ENCODE data around the gene DGKH. TPM values are rescaled to one million over a fixed set of nuclear protein-coding genes. Genes with fewer than 3 reads are reported as not detected.

DGKH gene
- total RNA-seq, 1 donor, result 8.7 TPM

GRCh38 chr13:42078128-42078808 lies 29.8 kb downstream of the DGKH start:
- DNase-seq (ENCODE audit: insufficient read length, low spot score, missing footprints), result no peak
- H3K36me3 ChIP-seq (ENCODE audit: insufficient read depth, low read length), result no peaks in the 10 kb centered on the region
- no peaks in the 10 kb centered on the region for H3K9me3 ChIP-seq (ENCODE audit: low read depth, low read length)
- H3K27me3 ChIP-seq (ENCODE audit: insufficient read depth, low read length), result no peaks in the 10 kb centered on the region
- H3K4me1 ChIP-seq (ENCODE audit: insufficient read depth, low read length), result no peaks in the 10 kb centered on the region
- H3K27ac ChIP-seq (ENCODE audit: low read depth, low read length), result no peak overlapping the region
- no peak overlapping the region for H3K4me3 ChIP-seq (ENCODE audit: insufficient read depth, low read length)
- no peak for TF ChIP-seq CTCF (IDR thresholded peaks at IDR 0.05; ENCODE audit: extremely low read depth, low read depth, low read length)
- peaks cover 7% of the 10 kb centered on the region for H3K79me2 ChIP-seq (ENCODE audit: insufficient read depth, low read length)
- no peak overlapping the region for H3K4me2 ChIP-seq (ENCODE audit: insufficient read depth, low read length)
- no peaks in the 10 kb centered on the region for H4K20me1 ChIP-seq (ENCODE audit: insufficient read depth, low read length)
- H2AFZ ChIP-seq (ENCODE audit: low read length), result no peak overlapping the region

GRCh38 chr13:42083138-42083770 lies 34.8 kb downstream of the DGKH start:
- Histone ChIP-seq H3K9me3 (ENCODE audit: low read depth, low read length) (no peaks in the 10 kb centered on the region), H2AFZ (ENCODE audit: low read length) (no peak overlapping the region), H4K20me1 (ENCODE audit: insufficient read depth, low read length) (no peaks in the 10 kb centered on the region), H3K79me2 (ENCODE audit: insufficient read depth, low read length) (peaks cover 10% of the 10 kb centered on the region), H3K4me1 (ENCODE audit: insufficient read depth, low read length) (no peaks in the 10 kb centered on the region), H3K4me2 (ENCODE audit: insufficient read depth, low read length) (no peak overlapping the region), H3K27me3 (ENCODE audit: insufficient read depth, low read length) (no peaks in the 10 kb centered on the region), H3K27ac (ENCODE audit: low read depth, low read length) (no peak overlapping the region), H3K4me3 (ENCODE audit: insufficient read depth, low read length) (no peak overlapping the region), H3K36me3 (ENCODE audit: insufficient read depth, low read length) (no peaks in the 10 kb centered on the region)
- no peak for DNase-seq (ENCODE audit: insufficient read length, low spot score, missing footprints)
- TF ChIP-seq CTCF (IDR thresholded peaks at IDR 0.05; ENCODE audit: extremely low read depth, low read depth, low read length), result no peak

GRCh38 chr13:42084722-42085121 lies 36.3 kb downstream of the DGKH start:
- no peak overlapping the region for H3K4me3 ChIP-seq (ENCODE audit: insufficient read depth, low read length)
- H3K36me3 ChIP-seq (ENCODE audit: insufficient read depth, low read length), result no peaks in the 10 kb centered on the region
- TF ChIP-seq CTCF (IDR thresholded peaks at IDR 0.05; ENCODE audit: extremely low read depth, low read depth, low read length), result no peak
- no peak overlapping the region for H3K27ac ChIP-seq (ENCODE audit: low read depth, low read length)
- H2AFZ ChIP-seq (ENCODE audit: low read length), result no peak overlapping the region
- H3K4me2 ChIP-seq (ENCODE audit: insufficient read depth, low read length), result no peak overlapping the region
- no peaks in the 10 kb centered on the region for H3K9me3 ChIP-seq (ENCODE audit: low read depth, low read length)
- no peaks in the 10 kb centered on the region for H3K4me1 ChIP-seq (ENCODE audit: insufficient read depth, low read length)
- peaks cover 10% of the 10 kb centered on the region for H3K79me2 ChIP-seq (ENCODE audit: insufficient read depth, low read length)
- DNase-seq (ENCODE audit: insufficient read length, low spot score, missing footprints), result no peak
- H4K20me1 ChIP-seq (ENCODE audit: insufficient read depth, low read length), result no peaks in the 10 kb centered on the region
- no peaks in the 10 kb centered on the region for H3K27me3 ChIP-seq (ENCODE audit: insufficient read depth, low read length)

GRCh38 chr13:42086582-42086981 lies 38.1 kb downstream of the DGKH start:
- Histone ChIP-seq H3K9me3 (ENCODE audit: low read depth, low read length) (no peaks in the 10 kb centered on the region), H3K27me3 (ENCODE audit: insufficient read depth, low read length) (no peaks in the 10 kb centered on the region), H4K20me1 (ENCODE audit: insufficient read depth, low read length) (no peaks in the 10 kb centered on the region), H3K36me3 (ENCODE audit: insufficient read depth, low read length) (no peaks in the 10 kb centered on the region), H3K4me3 (ENCODE audit: insufficient read depth, low read length) (no peak overlapping the region), H3K27ac (ENCODE audit: low read depth, low read length) (no peak overlapping the region), H2AFZ (ENCODE audit: low read length) (no peak overlapping the region), H3K4me1 (ENCODE audit: insufficient read depth, low read length) (no peaks in the 10 kb centered on the region), H3K4me2 (ENCODE audit: insufficient read depth, low read length) (no peak overlapping the region), H3K79me2 (ENCODE audit: insufficient read depth, low read length) (peaks cover 7% of the 10 kb centered on the region)
- TF ChIP-seq CTCF (IDR thresholded peaks at IDR 0.05; ENCODE audit: extremely low read depth, low read depth, low read length), result no peak
- no peak for DNase-seq (ENCODE audit: insufficient read length, low spot score, missing footprints)
